Measurements from ENCODE around the gene CASP5.

CASP5 gene

GRCh38 chr11:104965735-104966134 is 57.2 kb downstream of the CASP5 start:
- no peak for DNase-seq

- no peak for DNase-seq
Observed at GRCh38 chr11:104964247-104964646, 58.7 kb downstream of the CASP5 start.

DNA sequence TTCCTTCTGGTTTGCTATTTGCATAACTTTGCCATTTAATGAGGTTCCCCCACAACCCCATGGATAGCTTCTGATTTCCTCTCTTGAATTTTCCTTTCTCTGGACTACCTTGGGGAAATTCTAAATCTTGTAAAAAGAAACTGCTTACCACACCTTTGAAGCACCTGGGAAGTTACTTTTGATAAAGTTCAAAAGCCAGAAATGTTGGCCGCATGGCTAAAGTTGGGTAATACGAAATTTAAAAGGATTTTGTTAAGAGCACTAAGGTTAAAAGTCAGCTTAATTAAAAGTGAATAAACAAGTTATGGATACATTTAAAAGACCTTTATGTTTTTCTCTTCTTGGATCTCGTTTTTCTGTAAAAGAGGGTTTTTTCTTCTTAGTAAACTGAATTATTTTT is 60.1 kb downstream of the CASP5 start:
- DNase-seq, result no peak

DNA sequence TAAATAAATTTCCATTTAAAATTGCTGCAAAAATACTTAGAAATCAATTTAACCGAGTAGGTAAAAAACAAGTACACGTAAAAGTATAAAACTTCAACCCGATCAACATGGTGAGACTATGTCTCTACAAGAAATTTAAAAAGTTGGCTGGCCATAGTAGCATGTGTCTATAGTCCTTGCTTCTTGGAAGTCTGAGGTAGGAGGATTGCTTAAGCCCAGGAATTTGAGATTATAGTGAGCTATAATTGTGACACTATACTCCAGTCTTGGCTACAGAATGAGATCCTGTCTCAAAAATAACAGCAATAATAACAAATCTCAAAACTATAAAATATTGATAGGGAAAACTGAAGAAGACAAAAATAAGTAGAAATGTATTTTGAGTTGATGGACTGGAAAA is 65.7 kb downstream of the CASP5 start:
- no peak for DNase-seq

DNA sequence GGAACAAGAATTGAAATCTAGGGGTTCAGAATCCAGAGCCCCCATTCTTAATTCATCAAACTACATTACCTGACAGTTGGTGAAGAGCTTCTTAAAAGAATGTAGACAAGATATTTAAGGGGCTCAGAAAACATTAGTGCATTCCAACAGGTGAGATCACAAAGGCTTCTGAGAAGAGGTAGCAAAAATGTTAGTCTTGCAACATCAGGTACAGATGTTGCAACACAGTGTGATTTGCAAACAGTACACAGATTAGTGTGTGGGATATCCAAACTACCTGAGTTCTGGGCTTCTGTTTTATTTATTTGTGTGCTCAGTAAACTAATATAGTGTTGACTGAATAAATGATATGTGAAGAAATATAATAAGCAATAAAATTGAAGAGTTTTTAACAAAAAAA is 66.4 kb downstream of the CASP5 start:
- no peak for DNase-seq

- DNase-seq, result no peak
Observed at GRCh38 chr11:104946907-104947306, 76.1 kb downstream of the CASP5 start.
